Stimulated activated CD8-positive, alpha-beta memory T cell treated with anti-CD3 and anti-CD28 coated beads, Interleukin-7, amount 100 ng/mL, for 4 hours (primary cell): ENCODE measurements around the gene KSR1.
"Not testable (repeated sequence)": the region's sequence is repeated elsewhere in the genome, so short reads cannot be mapped to it uniquely, and the experiment has no call there.

ENCODE experiments used
- DNase-seq, 2 donors: peaks; one replicate each; pipeline ENCODE4 v3.0.0-alpha.2; 2020; ENCODE audit warnings: low read depth in 2 of 2

Gene KSR1

DNA sequence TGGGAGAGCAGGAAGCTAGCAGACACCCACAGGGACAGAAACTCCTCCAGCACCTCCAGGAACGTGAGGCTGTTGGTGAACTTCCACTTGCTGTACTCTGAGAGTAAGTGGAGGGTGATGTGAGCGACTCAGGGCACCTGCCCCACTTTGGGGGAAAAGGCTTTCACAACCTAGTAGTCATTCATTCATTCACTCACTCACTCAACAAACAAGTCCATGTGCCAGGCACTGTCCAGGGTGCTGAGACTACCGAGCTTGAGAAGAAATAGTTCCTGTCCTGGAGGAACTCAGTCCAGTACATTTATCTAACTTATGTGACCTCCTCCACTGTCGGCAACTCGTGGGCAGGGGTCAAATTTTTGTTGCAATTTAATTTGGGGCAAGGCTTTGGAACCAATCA, 201.4 kb downstream of the KSR1 start:
- DNase-seq = no peak

DNA sequence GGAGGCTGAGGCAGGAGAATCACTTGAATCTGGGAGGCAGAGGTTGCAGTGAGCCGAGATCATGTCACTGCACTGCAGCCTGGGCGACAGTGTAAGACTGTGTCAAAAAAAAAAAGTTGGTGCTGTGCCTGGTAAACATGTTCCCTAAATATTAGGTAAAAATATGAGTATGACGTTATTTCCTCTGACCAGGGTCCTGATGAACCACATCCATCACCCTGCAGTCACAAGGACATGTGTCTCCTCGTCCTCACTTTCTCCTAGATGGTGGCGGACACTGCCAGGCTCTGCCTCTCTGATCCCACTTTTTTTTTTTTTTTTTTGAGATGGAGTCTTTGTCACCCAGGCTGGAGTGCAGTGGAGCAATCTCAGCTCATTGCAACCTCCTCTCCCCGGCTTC, 203.4 kb downstream of the KSR1 start:
- DNase-seq = no peak

GRCh38 chr17:27660436-27660835, 204.2 kb downstream of the KSR1 start:
- DNase-seq = no peak

DNA sequence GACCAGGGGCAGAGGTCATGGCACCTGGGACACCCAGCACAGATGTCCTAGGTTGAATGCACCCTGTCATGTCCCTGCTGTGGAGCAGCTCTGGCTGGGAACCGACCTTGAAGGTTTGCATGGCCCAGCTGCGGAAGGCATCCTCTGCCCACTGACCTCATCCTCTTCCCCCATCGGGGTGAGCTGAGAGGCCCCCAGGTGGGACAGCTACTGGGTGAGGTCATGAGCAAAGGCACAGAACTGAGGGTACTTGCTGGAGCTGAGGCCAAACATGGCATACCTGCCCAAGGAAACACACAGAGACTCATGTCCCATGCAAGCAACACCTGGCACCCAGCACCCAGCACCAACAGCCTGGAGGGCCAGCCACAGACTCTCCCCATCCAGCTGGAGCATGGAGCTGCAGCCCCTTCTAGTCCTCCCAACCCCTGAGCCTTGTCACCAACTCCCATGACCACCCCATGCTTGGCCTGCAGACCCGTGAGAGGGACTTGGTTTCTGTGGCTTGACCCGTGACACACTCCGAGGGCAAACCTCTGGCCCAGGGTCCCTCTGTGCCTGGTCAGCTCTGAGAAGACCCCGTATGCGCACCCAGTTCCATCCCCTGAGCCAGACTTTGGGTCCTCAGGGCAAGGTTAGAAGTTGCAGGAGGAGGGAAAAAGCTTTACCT, 207.8 kb downstream of the KSR1 start:
- DNase-seq = no peak

DNA sequence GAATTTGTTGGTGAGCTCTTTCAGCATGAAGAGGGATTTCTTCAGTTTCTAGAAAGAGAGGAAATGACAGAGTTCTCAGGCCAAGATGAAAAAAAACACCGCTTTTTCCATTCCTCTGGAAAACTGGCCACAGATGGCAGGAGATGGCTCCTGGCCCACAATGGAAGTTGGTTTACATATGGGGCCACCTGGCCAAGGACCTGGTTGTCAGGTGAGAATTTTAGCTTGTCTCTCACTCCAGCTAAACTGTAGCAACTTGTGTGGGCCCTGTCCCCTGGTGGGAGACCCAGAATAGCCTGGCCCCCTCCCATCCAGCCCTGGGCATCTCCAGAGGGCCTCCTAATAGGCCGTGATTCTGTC, 208.3 kb downstream of the KSR1 start:
- no peak for DNase-seq

GRCh38 chr17:27665549-27665948, 209.3 kb downstream of the KSR1 start:
- DNase-seq = no peak

- DNase-seq = not testable (repeated sequence)
Measured at GRCh38 chr17:27666270-27666669, 210.0 kb downstream of the KSR1 start.

- no peak for DNase-seq
Measured at GRCh38 chr17:27666831-27667560, 210.7 kb downstream of the KSR1 start.

GRCh38 chr17:27667656-27668487, 211.6 kb downstream of the KSR1 start:
- DNase-seq = no peak

DNA sequence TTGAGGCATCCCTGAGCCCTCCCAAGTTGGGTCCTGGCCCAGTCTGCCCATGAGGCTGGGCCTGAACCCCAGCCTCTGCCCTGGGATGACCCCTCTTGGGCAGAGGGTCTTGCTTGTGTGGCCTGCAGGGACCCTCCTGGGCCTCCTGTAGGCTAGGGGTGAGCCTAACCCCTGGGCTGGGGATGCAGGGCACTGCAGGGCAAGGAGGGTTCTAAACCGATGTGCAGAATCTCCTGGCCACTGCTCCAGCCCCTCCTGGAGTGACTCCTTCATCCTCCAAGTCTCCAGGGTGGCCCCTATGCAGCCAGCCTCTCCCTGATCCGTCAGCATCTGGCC, 212.2 kb downstream of the KSR1 start:
- DNase-seq = no peak

- DNase-seq = no peak
Measured at GRCh38 chr17:27669136-27669535, 212.9 kb downstream of the KSR1 start.

GRCh38 chr17:27669850-27670249, 213.6 kb downstream of the KSR1 start:
- no peak for DNase-seq

- DNase-seq = no peak
Measured at GRCh38 chr17:27670791-27671590, 214.7 kb downstream of the KSR1 start.

GRCh38 chr17:27671591-27671910, 215.3 kb downstream of the KSR1 start:
- DNase-seq = no peak

DNA sequence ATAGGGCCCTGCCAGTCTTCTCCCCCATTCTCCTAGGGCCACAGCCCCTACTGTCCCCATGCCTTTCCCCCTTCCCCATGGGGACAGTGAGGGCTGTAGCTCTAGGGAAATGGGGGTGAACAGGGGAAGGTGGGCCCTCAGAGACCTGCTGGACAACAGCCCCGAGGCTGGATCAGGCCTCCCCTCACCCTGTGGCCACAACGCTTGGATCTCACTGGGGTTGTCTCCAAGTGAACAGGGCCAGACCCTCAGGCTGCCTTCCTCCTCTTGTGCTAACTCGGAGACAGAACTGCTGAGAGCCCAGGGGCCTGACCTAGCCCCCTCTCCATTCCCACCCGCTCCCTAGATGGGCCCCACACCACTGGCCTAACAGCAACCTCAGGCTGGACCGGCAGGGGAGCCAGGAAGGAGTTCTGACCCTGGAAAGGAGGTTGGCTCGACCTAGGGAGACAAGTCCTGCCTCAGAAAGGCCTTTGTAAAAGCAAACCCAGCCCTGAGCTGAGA, 215.8 kb downstream of the KSR1 start:
- DNase-seq = not testable (repeated sequence)

DNA sequence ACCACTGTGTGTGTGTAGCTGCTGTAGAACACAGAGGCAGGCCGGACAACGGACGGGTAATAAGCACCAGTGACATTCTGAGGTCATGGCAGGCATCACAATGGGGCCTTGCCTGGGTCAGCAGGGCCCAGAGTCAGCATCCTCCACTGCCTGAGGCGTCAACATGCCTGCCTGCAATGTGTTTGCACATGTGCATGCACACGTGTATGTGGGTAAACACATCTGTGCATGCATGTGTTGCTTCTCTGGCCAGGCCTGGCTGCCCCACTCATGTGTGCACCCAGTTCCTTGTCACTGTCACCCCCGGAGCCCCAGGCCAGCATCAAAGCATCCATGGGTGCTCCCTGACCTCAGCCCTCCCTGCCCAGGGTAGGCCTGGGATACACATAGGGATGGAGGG, 218.1 kb downstream of the KSR1 start:
- DNase-seq = no peak
